HG03558 (cell line): ENCODE data around the gene IGFLR1.
"Not testable (repeated sequence)": the region's sequence is repeated elsewhere in the genome, so short reads cannot be mapped to it uniquely, and the experiment has no call there.

Source experiments
- ATAC-seq: cut with Tn5 transposase; IDR thresholded peaks from one replicate; pipeline ENCODE4 v1.9.1; 2021; ENCODE audit warnings: moderate number of reproducible peaks; ENCODE audit not compliant: unreplicated experiment; ENCODE audit errors: extremely low read depth

Gene IGFLR1

GRCh38 chr19:35727956-35728706 is 14.1 kb downstream of the IGFLR1 start:
- no peak for ATAC-seq

GRCh38 chr19:35727053-35727955 is 14.9 kb downstream of the IGFLR1 start:
- no peak for ATAC-seq

GRCh38 chr19:35725216-35725861 is 16.9 kb downstream of the IGFLR1 start:
- ATAC-seq, result no peak

- ATAC-seq, result no peak
Measured at GRCh38 chr19:35724560-35724959, 17.7 kb downstream of the IGFLR1 start.

GRCh38 chr19:35724132-35724531 is 18.1 kb downstream of the IGFLR1 start:
- ATAC-seq, result not testable (repeated sequence)

- no peak for ATAC-seq
Measured at GRCh38 chr19:35723671-35724070, 18.6 kb downstream of the IGFLR1 start.

GRCh38 chr19:35722897-35723296 is 19.4 kb downstream of the IGFLR1 start:
- no peak for ATAC-seq

GRCh38 chr19:35722461-35722860 is 19.8 kb downstream of the IGFLR1 start:
- ATAC-seq, result no peak

- no peak for ATAC-seq
Measured at GRCh38 chr19:35721374-35721773, 20.9 kb downstream of the IGFLR1 start.

- no peak for ATAC-seq
Measured at GRCh38 chr19:35720648-35721047, 21.6 kb downstream of the IGFLR1 start.

GRCh38 chr19:35720163-35720524 is 22.1 kb downstream of the IGFLR1 start:
- ATAC-seq, result no peak

- ATAC-seq, result no peak
Measured at GRCh38 chr19:35719402-35720162, 22.7 kb downstream of the IGFLR1 start.

GRCh38 chr19:35718345-35719041 is 23.8 kb downstream of the IGFLR1 start:
- no peak for ATAC-seq

- ATAC-seq, result peak; percentile 28
Measured at GRCh38 chr19:35717665-35718344, 24.4 kb downstream of the IGFLR1 start, which contains the start of gene KMT2B. Gene KMT2B (plus strand): TSS chr19:35718003. CDS start chr19:35718019, 16 bp downstream.

- ATAC-seq, result peak; percentile 24
Measured at GRCh38 chr19:35716801-35717664, 25.2 kb downstream of the IGFLR1 start.

GRCh38 chr19:35715981-35716800 is 26.1 kb downstream of the IGFLR1 start:
- no peak for ATAC-seq

- ATAC-seq, result no peak
Measured at GRCh38 chr19:35715355-35715809, 26.9 kb downstream of the IGFLR1 start.
